Ectodermal cell (in vitro differentiated cells): ENCODE measurements around the gene HYCC1.

ENCODE experiments used
- H3K27ac ChIP-seq: 2 replicates; pipeline ENCODE4 v1.7.0; 2013; ENCODE audit warnings: mild to moderate bottlenecking, low read depth, low read length; ENCODE audit not compliant: insufficient read depth, poor library complexity, severe bottlenecking
- H3K27me3 ChIP-seq: 2 replicates; pipeline ENCODE4 v1.7.0; 2013; ENCODE audit warnings: mild to moderate bottlenecking, low read length; ENCODE audit not compliant: insufficient read depth, control insufficient read depth, poor library complexity, severe bottlenecking
- H3K36me3 ChIP-seq: one replicate; pipeline ENCODE4 v1.7.0; 2013; ENCODE audit warnings: low read length; ENCODE audit not compliant: control insufficient read depth, insufficient read depth
- H3K4me1 ChIP-seq: one replicate; pipeline ENCODE4 v1.7.0; 2013; ENCODE audit warnings: low read length; ENCODE audit not compliant: control insufficient read depth, insufficient read depth
- H3K4me3 ChIP-seq: 2 replicates; pipeline ENCODE4 v1.7.0; 2013; ENCODE audit warnings: low read depth, low read length, control low read depth; ENCODE audit not compliant: insufficient read depth
- H3K9me3 ChIP-seq: 2 replicates; pipeline ENCODE4 v1.7.0; 2013; ENCODE audit warnings: mild to moderate bottlenecking, low read length, moderate library complexity; ENCODE audit not compliant: control insufficient read depth
- WGBS, 2 experiments: methylation state at CpG; one replicate each; pipeline ENCODE4 v1.1.7; 2013; ENCODE audit warnings: missing lambda C conversion rate in 2 of 2; 5-methylcytosine and 5-hydroxymethylcytosine counted together

Gene HYCC1

DNA sequence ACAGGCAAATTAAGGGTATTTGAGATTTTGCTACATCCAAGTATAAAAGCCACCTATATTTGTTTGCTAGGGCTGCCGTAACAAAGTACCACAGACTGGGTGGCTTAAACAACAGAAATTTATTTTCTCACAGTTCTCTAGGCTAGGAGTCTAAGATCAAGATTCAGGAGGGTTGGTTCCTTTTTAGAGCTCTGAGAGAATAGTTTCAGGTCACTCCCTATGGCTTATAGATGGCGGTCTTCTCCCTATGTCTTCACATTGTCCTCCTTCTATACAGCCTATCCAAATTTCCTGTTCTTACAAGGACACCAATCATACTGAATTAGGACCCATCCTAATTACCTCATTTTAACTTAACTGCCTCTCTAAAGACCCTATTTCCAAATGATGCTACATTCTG lies 11.2 kb downstream of the HYCC1 start:
- no peaks in the 10 kb centered on the region for H3K9me3 ChIP-seq
- WGBS, 2 experiments, result 92 to 93% methylated on average over 2 of the region's 2 CpGs
- no peak overlapping the region for H3K4me3 ChIP-seq
- H3K27me3 ChIP-seq, result no peaks in the 10 kb centered on the region
- H3K4me1 ChIP-seq, result no peaks in the 10 kb centered on the region
- H3K36me3 ChIP-seq, result no peaks in the 10 kb centered on the region
- H3K27ac ChIP-seq, result no peak overlapping the region

DNA sequence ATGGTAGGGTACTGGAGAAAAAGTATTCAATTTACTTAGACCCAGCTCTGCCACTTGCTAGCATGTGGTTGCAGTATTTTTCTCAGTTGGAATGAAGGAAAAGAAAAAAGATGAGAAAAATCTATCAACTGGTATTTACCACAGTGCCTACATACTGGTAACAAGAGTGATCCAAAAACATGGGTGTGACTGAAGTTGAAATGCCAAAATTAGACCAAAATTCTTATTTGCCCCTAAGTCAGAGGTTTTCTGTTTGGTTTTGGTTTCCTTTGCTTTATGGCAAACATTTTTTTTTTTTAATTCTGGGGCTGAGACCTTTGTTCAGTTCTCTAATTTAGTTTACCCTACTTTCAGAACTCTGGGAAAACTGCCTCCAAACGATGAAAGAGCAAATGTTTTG lies 12.3 kb downstream of the HYCC1 start:
- H3K27ac ChIP-seq, result no peak overlapping the region
- H3K36me3 ChIP-seq, result no peaks in the 10 kb centered on the region
- no peaks in the 10 kb centered on the region for H3K4me1 ChIP-seq
- no CpG with 5 or more reads among the region's 1 CpG for WGBS, 2 experiments
- H3K9me3 ChIP-seq, result no peaks in the 10 kb centered on the region
- H3K27me3 ChIP-seq, result no peaks in the 10 kb centered on the region
- H3K4me3 ChIP-seq, result no peak overlapping the region

DNA sequence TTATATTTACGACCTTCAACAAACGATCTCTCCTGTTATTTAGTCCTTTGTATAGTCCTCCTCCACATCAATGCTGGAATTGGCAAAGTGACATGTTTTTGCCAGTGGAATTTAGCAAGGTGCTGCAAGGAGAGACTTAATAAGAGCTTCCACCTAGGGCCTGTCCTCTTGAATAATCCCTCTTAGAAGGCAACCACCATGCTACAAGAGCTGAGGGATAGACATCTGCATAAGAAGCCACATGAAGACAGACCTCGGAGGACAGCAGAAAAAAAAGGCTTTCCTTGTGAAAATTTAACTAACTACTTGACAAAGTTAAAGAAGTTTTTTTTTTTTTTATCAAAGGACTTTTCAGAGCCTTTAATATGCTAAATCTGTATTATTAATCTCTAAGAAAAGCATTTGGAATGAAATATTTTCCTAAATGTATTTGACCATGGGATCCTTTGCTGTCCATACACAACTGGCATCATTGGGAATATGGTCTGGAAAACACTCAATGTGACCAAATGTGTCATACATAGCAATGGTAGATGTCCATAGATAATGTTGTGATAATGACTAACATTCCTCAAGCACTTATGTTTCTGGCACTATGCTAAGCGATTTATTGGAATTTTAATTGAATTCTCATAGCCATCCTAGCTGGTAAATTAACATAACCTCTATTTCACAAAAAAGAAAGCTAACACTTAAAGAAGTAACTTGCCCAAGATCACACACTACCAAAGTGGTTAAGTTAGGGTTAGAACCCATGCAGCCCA lies 13.2 kb downstream of the HYCC1 start:
- no peaks in the 10 kb centered on the region for H3K27me3 ChIP-seq
- no peak overlapping the region for H3K27ac ChIP-seq
- H3K9me3 ChIP-seq, result no peaks in the 10 kb centered on the region
- no peaks in the 10 kb centered on the region for H3K36me3 ChIP-seq
- WGBS, 2 experiments, result 90 to 94% methylated on average over 3 to 4 of the region's 4 CpGs
- H3K4me3 ChIP-seq, result no peak overlapping the region
- no peaks in the 10 kb centered on the region for H3K4me1 ChIP-seq

DNA sequence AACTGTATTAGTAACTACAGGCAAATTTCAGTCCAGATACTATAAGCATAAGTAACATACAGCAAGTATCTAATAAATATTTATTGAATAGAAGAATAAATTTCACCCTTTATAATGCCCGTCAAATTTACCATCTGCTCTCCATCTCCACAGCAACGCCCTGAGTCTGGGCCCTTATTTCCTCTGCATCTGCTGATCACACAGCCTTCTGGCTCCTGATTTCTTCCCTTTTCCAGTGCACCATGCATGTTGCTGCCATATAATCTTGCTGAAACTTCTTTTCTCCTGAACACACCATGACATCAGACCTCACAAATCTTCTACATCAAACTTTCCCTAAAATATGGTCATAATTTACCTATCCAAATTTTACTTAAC lies 15.4 kb downstream of the HYCC1 start:
- Histone ChIP-seq H3K27ac (no peak overlapping the region), H3K27me3 (no peaks in the 10 kb centered on the region), H3K4me1 (no peaks in the 10 kb centered on the region), H3K9me3 (no peaks in the 10 kb centered on the region), H3K36me3 (no peaks in the 10 kb centered on the region), H3K4me3 (no peak overlapping the region)
- 91 to 96% methylated on average over 2 of the region's 2 CpGs for WGBS, 2 experiments

DNA sequence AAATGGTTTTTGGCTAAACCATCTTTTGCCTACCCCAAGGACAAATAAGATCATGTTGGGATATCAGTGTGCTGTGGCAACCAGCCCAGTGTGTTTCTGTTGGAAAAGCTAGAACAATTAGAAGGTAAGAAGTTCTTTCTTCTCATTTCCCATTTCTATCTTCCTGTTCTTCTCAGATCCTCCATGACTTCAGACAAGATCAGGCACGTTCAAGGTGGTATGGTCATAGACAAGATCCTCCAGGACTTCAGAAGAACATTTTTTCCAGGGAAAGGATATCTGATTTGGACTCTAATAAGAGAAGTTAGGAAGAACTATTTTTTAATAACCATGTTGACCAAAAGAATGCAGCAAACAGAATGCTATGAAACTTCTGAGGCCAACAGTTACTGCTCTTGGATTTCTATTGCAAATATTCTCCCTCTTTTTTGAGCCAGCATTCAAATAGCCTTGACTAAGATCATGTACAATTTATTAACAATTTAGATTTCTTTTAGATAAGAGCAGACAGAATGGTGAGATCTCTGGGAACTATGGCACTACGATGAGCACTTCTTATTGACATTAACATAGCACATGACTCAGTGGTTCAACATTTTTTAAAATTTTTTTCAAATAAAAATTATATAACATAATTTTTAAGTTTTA lies 15.9 kb downstream of the HYCC1 start:
- WGBS, 2 experiments, result 90 to 94% methylated on average over 1 to 2 of the region's 2 CpGs
- H3K9me3 ChIP-seq, result no peaks in the 10 kb centered on the region

DNA sequence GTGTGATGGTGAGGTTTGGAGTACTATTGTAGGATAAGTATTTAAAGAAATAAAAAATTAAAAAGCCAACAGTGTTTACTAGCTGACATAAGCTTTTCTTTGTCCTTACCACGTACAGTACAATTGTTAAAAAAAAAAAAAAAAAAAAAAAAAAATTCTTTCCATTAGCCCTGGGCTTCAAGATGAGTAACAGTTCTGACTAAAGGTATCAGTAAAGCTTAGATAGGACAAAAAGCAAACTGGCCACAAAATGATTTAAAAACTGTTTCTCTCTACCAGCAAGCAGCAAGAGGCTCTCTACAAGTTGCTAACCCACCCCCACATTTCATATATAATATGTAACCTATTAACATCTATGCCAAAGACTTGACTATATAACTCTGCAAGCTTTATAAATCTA lies 17.5 kb downstream of the HYCC1 start:
- H3K4me1 ChIP-seq, result no peaks in the 10 kb centered on the region
- H3K4me3 ChIP-seq, result no peak overlapping the region
- H3K9me3 ChIP-seq, result no peaks in the 10 kb centered on the region
- 70 to 100% methylated on average over 1 of the region's 1 CpG for WGBS, 2 experiments
- H3K27ac ChIP-seq, result no peak overlapping the region
- no peaks in the 10 kb centered on the region for H3K36me3 ChIP-seq
- H3K27me3 ChIP-seq, result no peaks in the 10 kb centered on the region

More for the DNA sequence above, 15.9 kb downstream of the HYCC1 start:
- H3K27me3 ChIP-seq, result no peaks in the 10 kb centered on the region
- H3K4me3 ChIP-seq, result no peak overlapping the region
- H3K27ac ChIP-seq, result no peak overlapping the region
- no peaks in the 10 kb centered on the region for H3K4me1 ChIP-seq
- H3K36me3 ChIP-seq, result no peaks in the 10 kb centered on the region

DNA sequence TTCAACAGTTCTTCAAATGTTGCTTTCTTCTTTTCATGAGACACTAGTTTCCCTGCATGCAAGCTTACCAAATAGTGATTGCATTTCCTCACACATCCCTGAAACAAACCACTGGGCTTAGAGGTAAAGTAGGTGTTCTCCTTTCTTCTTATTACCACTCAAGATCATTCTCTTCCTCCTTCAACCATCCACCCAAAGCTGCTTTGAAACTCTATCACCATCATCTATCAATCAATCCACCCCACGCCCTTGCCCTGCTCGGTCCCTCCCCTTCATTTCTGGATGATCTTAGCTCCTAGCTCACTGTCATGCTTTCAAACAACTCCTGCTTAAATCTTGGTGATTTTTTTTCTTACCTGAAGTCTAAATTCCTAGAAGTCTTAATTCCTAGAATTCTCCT lies 18.9 kb downstream of the HYCC1 start:
- Histone ChIP-seq H3K36me3 (no peaks in the 10 kb centered on the region), H3K9me3 (no peaks in the 10 kb centered on the region), H3K27me3 (no peaks in the 10 kb centered on the region), H3K4me3 (no peak overlapping the region), H3K27ac (no peak overlapping the region), H3K4me1 (no peaks in the 10 kb centered on the region)
- WGBS, 2 experiments, result 87 to 97% methylated on average over 2 of the region's 2 CpGs

DNA sequence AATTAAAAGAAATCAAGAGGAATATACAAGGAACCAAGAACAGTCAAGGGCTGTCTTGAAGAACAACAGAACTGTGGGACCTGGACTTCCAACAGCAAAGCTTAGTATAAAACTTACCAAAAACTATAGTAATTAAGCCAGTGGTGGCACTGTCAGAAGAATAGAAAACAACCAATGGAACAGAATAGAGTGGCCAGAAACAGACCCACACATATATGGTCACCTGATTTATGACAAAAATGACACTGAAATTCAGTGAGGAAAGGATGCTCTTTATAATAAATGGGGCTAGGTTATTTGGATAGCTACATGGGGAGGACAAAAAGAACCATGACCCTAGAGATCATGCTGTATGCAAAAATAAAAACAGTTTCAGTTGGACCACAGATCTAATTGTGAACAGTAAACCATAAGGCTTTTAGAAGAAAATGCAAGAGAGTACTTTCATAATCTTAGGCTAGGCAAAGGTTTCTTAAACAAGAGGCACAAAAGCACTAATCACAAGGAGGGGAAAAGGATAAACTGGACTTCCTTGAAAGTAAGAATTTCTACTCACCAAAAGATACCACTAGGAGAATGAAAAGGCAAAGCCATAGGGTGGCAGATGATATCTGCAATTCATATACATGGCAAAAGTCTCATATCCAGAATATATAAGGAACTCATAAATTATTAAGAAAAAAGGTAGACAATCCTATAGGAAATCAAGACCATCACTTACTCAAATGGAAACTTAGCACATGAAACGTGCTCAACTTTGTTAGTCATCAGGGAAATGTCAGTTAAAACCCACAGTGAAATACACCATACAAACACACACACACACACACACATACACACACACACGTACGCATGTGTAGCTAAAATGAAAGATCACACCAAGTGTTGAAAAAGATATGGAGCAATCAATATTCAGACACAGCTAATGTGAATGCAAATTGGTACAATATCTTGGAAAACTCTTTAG lies 20.8 kb downstream of the HYCC1 start:
- Histone ChIP-seq H3K4me3 (no peak overlapping the region), H3K27ac (no peak overlapping the region), H3K27me3 (no peaks in the 10 kb centered on the region), H3K36me3 (no peaks in the 10 kb centered on the region), H3K4me1 (no peaks in the 10 kb centered on the region), H3K9me3 (no peaks in the 10 kb centered on the region)
- 86 to 96% methylated on average over 1 to 3 of the region's 3 CpGs for WGBS, 2 experiments

DNA sequence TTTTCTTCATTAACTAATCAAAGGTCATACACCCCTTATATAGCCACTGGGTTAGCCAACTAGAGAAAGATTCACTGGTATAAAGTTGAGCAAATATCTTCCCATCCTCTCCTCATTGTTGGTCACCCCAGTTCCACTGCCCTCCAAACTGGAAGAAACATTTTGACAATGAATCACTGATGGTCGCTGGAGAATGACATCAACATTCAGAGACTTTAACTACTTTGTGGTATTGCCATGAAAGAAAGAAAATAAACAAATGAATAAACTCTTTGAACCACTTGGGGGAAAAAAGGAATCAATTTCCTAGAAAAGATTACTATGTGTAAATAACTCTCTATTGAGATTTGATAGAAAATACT lies 23.4 kb downstream of the HYCC1 start:
- H3K27ac ChIP-seq, result no peak overlapping the region
- no peaks in the 10 kb centered on the region for H3K36me3 ChIP-seq
- H3K4me3 ChIP-seq, result no peak overlapping the region
- H3K4me1 ChIP-seq, result no peaks in the 10 kb centered on the region
- H3K9me3 ChIP-seq, result no peaks in the 10 kb centered on the region
- H3K27me3 ChIP-seq, result no peaks in the 10 kb centered on the region
- WGBS, 2 experiments, result 67 to 78% methylated on average over 1 of the region's 1 CpG
